ENCODE results near the gene SNCG.

DNA sequence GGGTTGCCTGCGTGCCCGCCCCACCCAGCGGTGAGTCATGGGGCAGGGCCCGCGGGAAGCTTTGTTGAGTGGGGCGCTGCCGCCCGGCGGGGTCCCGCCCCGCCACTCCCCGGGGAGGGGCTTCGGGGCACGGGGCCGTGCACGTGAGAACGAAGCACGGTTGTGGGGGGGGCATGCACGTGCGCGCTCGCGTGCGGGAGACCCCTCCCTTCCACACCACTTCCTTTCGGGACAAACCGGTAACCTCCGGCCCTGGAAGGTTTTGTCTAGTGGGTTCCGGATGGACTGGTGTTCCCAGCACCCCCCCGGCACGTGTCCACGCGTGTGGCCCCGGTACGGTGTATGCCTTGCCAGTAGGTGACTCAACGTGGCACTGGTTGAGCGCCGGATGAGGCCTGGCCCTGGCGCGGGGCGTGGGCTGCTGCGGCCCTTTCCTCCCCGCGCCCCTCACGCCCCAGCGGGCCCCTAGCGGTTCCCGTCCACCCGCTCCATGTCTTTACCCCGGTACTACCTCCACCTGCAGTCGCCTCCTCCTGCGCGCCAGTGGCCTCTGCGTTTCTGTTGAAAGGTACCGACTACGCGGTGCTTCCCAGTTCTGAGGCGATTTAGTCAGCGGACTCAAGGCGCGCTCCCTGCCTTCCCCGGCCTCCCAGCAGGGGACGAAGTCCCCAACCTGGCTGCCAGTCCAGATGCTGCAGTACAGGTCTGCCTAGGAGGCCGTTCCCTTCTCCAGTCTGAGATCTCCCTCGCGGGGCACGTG, 13.0 kb downstream of the SNCG start:
- no peak for TF ChIP-seq POLR2AphosphoS5 (IDR thresholded peaks at IDR 0.05; ENCODE audit: low read depth, low read length)
- TF ChIP-seq, protein P1, sequence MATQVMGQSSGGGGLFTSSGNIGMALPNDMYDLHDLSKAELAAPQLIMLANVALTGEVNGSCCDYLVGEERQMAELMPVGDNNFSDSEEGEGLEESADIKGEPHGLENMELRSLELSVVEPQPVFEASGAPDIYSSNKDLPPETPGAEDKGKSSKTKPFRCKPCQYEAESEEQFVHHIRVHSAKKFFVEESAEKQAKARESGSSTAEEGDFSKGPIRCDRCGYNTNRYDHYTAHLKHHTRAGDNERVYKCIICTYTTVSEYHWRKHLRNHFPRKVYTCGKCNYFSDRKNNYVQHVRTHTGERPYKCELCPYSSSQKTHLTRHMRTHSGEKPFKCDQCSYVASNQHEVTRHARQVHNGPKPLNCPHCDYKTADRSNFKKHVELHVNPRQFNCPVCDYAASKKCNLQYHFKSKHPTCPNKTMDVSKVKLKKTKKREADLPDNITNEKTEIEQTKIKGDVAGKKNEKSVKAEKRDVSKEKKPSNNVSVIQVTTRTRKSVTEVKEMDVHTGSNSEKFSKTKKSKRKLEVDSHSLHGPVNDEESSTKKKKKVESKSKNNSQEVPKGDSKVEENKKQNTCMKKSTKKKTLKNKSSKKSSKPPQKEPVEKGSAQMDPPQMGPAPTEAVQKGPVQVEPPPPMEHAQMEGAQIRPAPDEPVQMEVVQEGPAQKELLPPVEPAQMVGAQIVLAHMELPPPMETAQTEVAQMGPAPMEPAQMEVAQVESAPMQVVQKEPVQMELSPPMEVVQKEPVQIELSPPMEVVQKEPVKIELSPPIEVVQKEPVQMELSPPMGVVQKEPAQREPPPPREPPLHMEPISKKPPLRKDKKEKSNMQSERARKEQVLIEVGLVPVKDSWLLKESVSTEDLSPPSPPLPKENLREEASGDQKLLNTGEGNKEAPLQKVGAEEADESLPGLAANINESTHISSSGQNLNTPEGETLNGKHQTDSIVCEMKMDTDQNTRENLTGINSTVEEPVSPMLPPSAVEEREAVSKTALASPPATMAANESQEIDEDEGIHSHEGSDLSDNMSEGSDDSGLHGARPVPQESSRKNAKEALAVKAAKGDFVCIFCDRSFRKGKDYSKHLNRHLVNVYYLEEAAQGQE (IDR thresholded peaks at IDR 0.05; ENCODE audit: insufficient read depth in 1 of 2, low read depth in 2 of 2, low read length in 2 of 2): no peak

Measured in PFSK-1 (cell line).